Tibial nerve (tissue), 3 donors: ENCODE results near the gene ABLIM2.

Experiments used
- CTCF ChIP-seq, 5 experiments: fragments of 200-600 bp in 3 of 5; fragments of 450-650 bp in 2 of 5; sonication (generic) in 3 of 5; IDR thresholded peaks; one replicate each; pipeline ENCODE4 v1.5.1; 2016 to 2019; ENCODE audit warnings: antibody characterized with exemption in 5 of 5, mild to moderate bottlenecking in 3 of 5, moderate library complexity in 2 of 5
- POLR2A ChIP-seq, 2 donors: fragments of 450-650 bp; IDR thresholded peaks; one replicate each; pipeline ENCODE4 v1.6.1; 2017; ENCODE audit warnings: antibody characterized with exemption in 2 of 2, mild to moderate bottlenecking in 2 of 2, moderate library complexity in 2 of 2

- TF ChIP-seq CTCF (IDR thresholded peaks at IDR 0.05) (no peak), POLR2A (IDR thresholded peaks at IDR 0.05) (no peak)
Measured at GRCh38 chr4:8155660-8156421, 2.8 kb downstream of the ABLIM2 start.
